Stimulated activated CD4-positive, alpha-beta T cell treated with anti-CD3 and anti-CD28 coated beads, Interleukin-4, amount 100 ng/mL, for 1 hour (primary cell): ENCODE results near the gene ZNF587.
"Not testable (repeated sequence)": the region's sequence is repeated elsewhere in the genome, so short reads cannot be mapped to it uniquely, and the experiment has no call there.

ENCODE experiments used
- DNase-seq: peaks from one replicate; pipeline ENCODE4 v3.0.0-alpha.2; 2020

ZNF587 gene

GRCh38 chr19:57849666-57850473 is at the start of gene ZNF587:
Gene ZNF587 (plus strand): TSS chr19:57849859. CDS start chr19:57850039, 180 bp downstream.
- DNase-seq = peak; percentile 72

- no peak for DNase-seq
Measured at GRCh38 chr19:57800696-57801095, 49.0 kb upstream of the ZNF587 start.

GRCh38 chr19:57802269-57802668 is 47.4 kb upstream of the ZNF587 start:
- no peak for DNase-seq

GRCh38 chr19:57803265-57803593 is 46.4 kb upstream of the ZNF587 start:
- DNase-seq = no peak

GRCh38 chr19:57803594-57804325 is 45.9 kb upstream of the ZNF587 start:
- DNase-seq = no peak

- no peak for DNase-seq
Measured at GRCh38 chr19:57807541-57807940, 42.1 kb upstream of the ZNF587 start.

GRCh38 chr19:57810410-57811295 is 39.0 kb upstream of the ZNF587 start:
- DNase-seq = not testable (repeated sequence)

GRCh38 chr19:57812226-57812625 is 37.4 kb upstream of the ZNF587 start:
- no peak for DNase-seq

- not testable (repeated sequence) for DNase-seq
Measured at GRCh38 chr19:57812975-57813820, 36.5 kb upstream of the ZNF587 start.

- no peak for DNase-seq
Measured at GRCh38 chr19:57813919-57814504, 35.6 kb upstream of the ZNF587 start.

GRCh38 chr19:57814505-57815246 is 35.0 kb upstream of the ZNF587 start, which contains the start of gene ZNF552:
Gene ZNF552 (minus strand): TSS chr19:57814913. CDS start chr19:57814743, 170 bp downstream.
- DNase-seq = peak; percentile 70

GRCh38 chr19:57815247-57816075 is 34.2 kb upstream of the ZNF587 start:
- no peak for DNase-seq

- DNase-seq = no peak
Measured at GRCh38 chr19:57816652-57817051, 33.0 kb upstream of the ZNF587 start.

- no peak for DNase-seq
Measured at GRCh38 chr19:57817976-57818375, 31.7 kb upstream of the ZNF587 start.

- DNase-seq = no peak
Measured at GRCh38 chr19:57818378-57818777, 31.3 kb upstream of the ZNF587 start.

GRCh38 chr19:57819475-57820148 is 30.0 kb upstream of the ZNF587 start:
- peak; percentile 72 for DNase-seq

GRCh38 chr19:57820599-57820998 is 29.1 kb upstream of the ZNF587 start:
- DNase-seq = no peak

GRCh38 chr19:57821095-57821494 is 28.6 kb upstream of the ZNF587 start:
- DNase-seq = not testable (repeated sequence)

GRCh38 chr19:57821501-57821900 is 28.2 kb upstream of the ZNF587 start:
- not testable (repeated sequence) for DNase-seq
